Neural progenitor cell (in vitro differentiated cells): ENCODE data around the gene SCG3. TPM values are rescaled to one million over a fixed set of nuclear protein-coding genes. Genes with fewer than 3 reads are reported as not detected.

ENCODE experiments used
- DNase-seq: peaks from one replicate; pipeline ENCODE4 v3.0.0-alpha.2; 2016; ENCODE audit warnings: low spot score
- H2AFZ ChIP-seq: fragments of 200-600 bp; sonication (generic); replicated peaks from 2 replicates; pipeline ENCODE4 v1.6.1; 2016; ENCODE audit warnings: antibody characterized with exemption
- H3F3A ChIP-seq: fragments of 200-600 bp; sonication (generic); 2 replicates; pipeline ENCODE4 v1.6.1; 2016; ENCODE audit warnings: antibody characterized with exemption, low read depth
- H3K27ac ChIP-seq: fragments of 200-600 bp; sonication (generic); 2 replicates; pipeline ENCODE4 v1.5.1; 2016; ENCODE audit warnings: mild to moderate bottlenecking
- H3K27me3 ChIP-seq: fragments of 200-600 bp; sonication (generic); 2 replicates; pipeline ENCODE4 v1.6.1; 2016; ENCODE audit warnings: mild to moderate bottlenecking, moderate library complexity
- H3K36me3 ChIP-seq: fragments of 200-600 bp; sonication (generic); 2 replicates; pipeline ENCODE4 v1.5.1; 2016
- H3K4me1 ChIP-seq: fragments of 200-600 bp; sonication (generic); 2 replicates; pipeline ENCODE4 v1.6.1; 2016; ENCODE audit warnings: mixed run types
- H3K4me2 ChIP-seq: fragments of 200-600 bp; sonication (generic); 2 replicates; pipeline ENCODE4 v1.6.1; 2016
- H3K4me3 ChIP-seq: fragments of 200-600 bp; sonication (generic); 2 replicates; pipeline ENCODE4 v1.5.1; 2016
- H3K79me2 ChIP-seq: fragments of 200-600 bp; sonication (generic); 2 replicates; pipeline ENCODE4 v1.6.1; 2016; ENCODE audit warnings: low read depth
- H3K9ac ChIP-seq: fragments of 200-600 bp; sonication (generic); 2 replicates; pipeline ENCODE4 v1.6.1; 2016
- H3K9me3 ChIP-seq: fragments of 200-600 bp; sonication (generic); 2 replicates; pipeline ENCODE4 v1.5.1; 2016; ENCODE audit warnings: low read depth
- H4K20me1 ChIP-seq: fragments of 200-600 bp; sonication (generic); 2 replicates; pipeline ENCODE4 v1.6.1; 2016; ENCODE audit warnings: low read depth
- H3K27ac Mint-ChIP-seq: 3 replicates; pipeline ENCODE4 v1.8.0; 2021; ENCODE audit warnings: mixed read lengths
- H3K27me3 Mint-ChIP-seq: 2 replicates; pipeline ENCODE4 v1.8.0; 2022; ENCODE audit warnings: low read depth, mild to moderate bottlenecking, inconsistent platforms, moderate library complexity, mixed read lengths; ENCODE audit not compliant: insufficient read depth
- H3K36me3 Mint-ChIP-seq: 3 replicates; pipeline ENCODE4 v1.8.0; 2021; ENCODE audit warnings: mixed read lengths
- H3K4me1 Mint-ChIP-seq: 3 replicates; pipeline ENCODE4 v1.8.0; 2021; ENCODE audit warnings: mixed read lengths
- H3K4me3 Mint-ChIP-seq: 3 replicates; pipeline ENCODE4 v1.8.0; 2021; ENCODE audit warnings: mild to moderate bottlenecking, moderate library complexity, mixed read lengths
- H3K9me3 Mint-ChIP-seq: 3 replicates; pipeline ENCODE4 v1.8.0; 2020; ENCODE audit warnings: mixed read lengths
- CTCF ChIP-seq: fragments of 200-600 bp; sonication (generic); IDR thresholded peaks from 2 replicates; pipeline ENCODE4 v1.5.1; 2017; ENCODE audit warnings: antibody characterized with exemption, mild to moderate bottlenecking
- EZH2 ChIP-seq: fragments of 200-600 bp; sonication (generic); IDR thresholded peaks from 2 replicates; pipeline ENCODE4 v1.6.1; 2017; ENCODE audit warnings: antibody characterized with exemption, mild to moderate bottlenecking, moderate library complexity
- EZH2phosphoT487 ChIP-seq: fragments of 200-600 bp; sonication (generic); IDR thresholded peaks from 2 replicates; pipeline ENCODE4 v1.6.1; 2017; ENCODE audit warnings: antibody characterized with exemption
- total RNA-seq: library from RNA; depleted of rRNA; stranded (reverse); fragments of >200 nt; gene quantifications from 2 replicates; pipeline ENCODE4 v1.2.3, GENCODE V29; 2015; ENCODE audit warnings: low replicate concordance

Gene SCG3
- total RNA-seq, 1 donor from 2014 or later: 0.19 TPM

- Histone ChIP-seq H3F3A (peaks cover 8% of the 10 kb centered on the region), H3K4me3 (no peak overlapping the region), H4K20me1 (no peaks in the 10 kb centered on the region), H3K27ac (no peak overlapping the region), H3K9ac (no peak overlapping the region), H3K4me1 (peaks cover 5% of the 10 kb centered on the region), H2AFZ (peak overlapping the region; percentile 87), H3K36me3 (no peaks in the 10 kb centered on the region), H3K4me2 (no peak overlapping the region), H3K79me2 (no peaks in the 10 kb centered on the region), H3K9me3 (no peaks in the 10 kb centered on the region), H3K27me3 (peaks cover 19% of the 10 kb centered on the region)
- H3K27me3 Mint-ChIP-seq: peaks cover 15% of the 10 kb centered on the region
- TF ChIP-seq EZH2 (no peak), CTCF (no peak), EZH2phosphoT487 (no peak)
- H3K9me3 Mint-ChIP-seq: no peaks in the 10 kb centered on the region
- H3K27ac Mint-ChIP-seq: no peak overlapping the region
- DNase-seq: no peak
- H3K4me1 Mint-ChIP-seq: peaks cover 12% of the 10 kb centered on the region
- H3K4me3 Mint-ChIP-seq: peak overlapping the region; percentile 84
- no peaks in the 10 kb centered on the region for H3K36me3 Mint-ChIP-seq
These were observed 982 bp upstream of the SCG3 start for GRCh38 chr15:51680321-51680720.

DNA sequence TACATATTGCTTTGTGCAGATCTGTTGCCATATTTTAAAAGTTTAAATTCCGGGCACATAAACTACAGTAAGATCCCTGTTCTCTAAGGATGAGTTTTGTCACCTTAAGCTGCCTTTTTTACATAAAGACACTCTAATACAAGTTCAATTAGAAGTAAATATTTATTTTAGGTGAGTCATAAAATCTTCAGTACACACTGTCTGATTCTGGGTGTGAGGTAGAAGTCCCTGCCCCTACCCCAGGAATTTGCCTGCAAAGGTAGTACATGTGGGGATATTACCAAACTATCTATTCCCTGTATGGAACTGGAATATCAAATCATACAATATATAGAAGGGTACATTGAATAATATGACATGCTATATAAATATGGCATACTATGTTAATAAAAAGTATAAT, 6.3 kb downstream of the SCG3 start:
- H3K36me3 Mint-ChIP-seq: no peaks in the 10 kb centered on the region
- H3K27ac Mint-ChIP-seq: no peak overlapping the region
- H3K4me1 Mint-ChIP-seq: no peaks in the 10 kb centered on the region
- no peaks in the 10 kb centered on the region for H3K27me3 Mint-ChIP-seq
- H3K36me3 ChIP-seq: no peaks in the 10 kb centered on the region
- no peaks in the 10 kb centered on the region for H3F3A ChIP-seq
- H3K4me3 Mint-ChIP-seq: no peak overlapping the region
- no peaks in the 10 kb centered on the region for H4K20me1 ChIP-seq
- no peak overlapping the region for H3K27ac ChIP-seq
- no peaks in the 10 kb centered on the region for H3K79me2 ChIP-seq
- no peak overlapping the region for H3K9ac ChIP-seq
- H3K4me3 ChIP-seq: no peak overlapping the region
- TF ChIP-seq EZH2phosphoT487 (no peak), CTCF (no peak), EZH2 (no peak)
- H3K9me3 ChIP-seq: no peaks in the 10 kb centered on the region
- H3K4me2 ChIP-seq: no peak overlapping the region
- H2AFZ ChIP-seq: no peak overlapping the region
- H3K9me3 Mint-ChIP-seq: no peaks in the 10 kb centered on the region
- DNase-seq: no peak
- H3K27me3 ChIP-seq: no peaks in the 10 kb centered on the region
- H3K4me1 ChIP-seq: no peaks in the 10 kb centered on the region

GRCh38 chr15:51688863-51689262, 7.6 kb downstream of the SCG3 start:
- no peak overlapping the region for H3K27ac ChIP-seq
- H3K9me3 ChIP-seq: no peaks in the 10 kb centered on the region
- H3K27me3 Mint-ChIP-seq: no peaks in the 10 kb centered on the region
- H3F3A ChIP-seq: no peaks in the 10 kb centered on the region
- H3K36me3 ChIP-seq: no peaks in the 10 kb centered on the region
- H3K4me2 ChIP-seq: no peak overlapping the region
- no peaks in the 10 kb centered on the region for H3K79me2 ChIP-seq
- no peak for DNase-seq
- H3K4me1 ChIP-seq: no peaks in the 10 kb centered on the region
- no peaks in the 10 kb centered on the region for H3K9me3 Mint-ChIP-seq
- H3K27ac Mint-ChIP-seq: no peak overlapping the region
- H3K27me3 ChIP-seq: no peaks in the 10 kb centered on the region
- H3K4me3 Mint-ChIP-seq: no peak overlapping the region
- H3K4me1 Mint-ChIP-seq: no peaks in the 10 kb centered on the region
- H4K20me1 ChIP-seq: no peaks in the 10 kb centered on the region
- H3K9ac ChIP-seq: no peak overlapping the region
- TF ChIP-seq EZH2: no peak
- TF ChIP-seq CTCF: no peak
- no peak for TF ChIP-seq EZH2phosphoT487
- H3K4me3 ChIP-seq: no peak overlapping the region
- no peak overlapping the region for H2AFZ ChIP-seq
- H3K36me3 Mint-ChIP-seq: no peaks in the 10 kb centered on the region

GRCh38 chr15:51692154-51692553, 10.9 kb downstream of the SCG3 start:
- Mint-ChIP-seq H3K36me3 (no peaks in the 10 kb centered on the region), H3K4me3 (no peak overlapping the region), H3K9me3 (no peaks in the 10 kb centered on the region), H3K27me3 (no peaks in the 10 kb centered on the region), H3K27ac (no peak overlapping the region), H3K4me1 (no peaks in the 10 kb centered on the region)
- Histone ChIP-seq H3K4me3 (no peak overlapping the region), H3K9me3 (no peaks in the 10 kb centered on the region), H3K79me2 (no peaks in the 10 kb centered on the region), H3K9ac (no peak overlapping the region), H3F3A (no peaks in the 10 kb centered on the region), H3K27me3 (no peaks in the 10 kb centered on the region), H3K4me1 (no peaks in the 10 kb centered on the region), H3K36me3 (no peaks in the 10 kb centered on the region), H4K20me1 (no peaks in the 10 kb centered on the region), H2AFZ (no peak overlapping the region), H3K27ac (no peak overlapping the region), H3K4me2 (no peak overlapping the region)
- TF ChIP-seq EZH2: no peak
- no peak for TF ChIP-seq EZH2phosphoT487
- no peak for DNase-seq
